Skin of body (tissue), 2 donors: ENCODE measurements around the gene NEO1. TPM values are rescaled to one million over a fixed set of nuclear protein-coding genes. Genes with fewer than 3 reads are reported as not detected.
A peak's percentile ranks its signal among the peaks of the same experiment; 100 is the strongest.

Experiments used
- DNase-seq: peaks from one replicate; lab custom pipeline; 2025; lab: John Stamatoyannopoulos, UW
- total RNA-seq: library from RNA; depleted of rRNA; stranded (reverse); fragments of >200 nt; gene quantifications from one replicate; pipeline ENCODE4 v1.2.3, GENCODE V29; 2014

NEO1 gene, protein sequence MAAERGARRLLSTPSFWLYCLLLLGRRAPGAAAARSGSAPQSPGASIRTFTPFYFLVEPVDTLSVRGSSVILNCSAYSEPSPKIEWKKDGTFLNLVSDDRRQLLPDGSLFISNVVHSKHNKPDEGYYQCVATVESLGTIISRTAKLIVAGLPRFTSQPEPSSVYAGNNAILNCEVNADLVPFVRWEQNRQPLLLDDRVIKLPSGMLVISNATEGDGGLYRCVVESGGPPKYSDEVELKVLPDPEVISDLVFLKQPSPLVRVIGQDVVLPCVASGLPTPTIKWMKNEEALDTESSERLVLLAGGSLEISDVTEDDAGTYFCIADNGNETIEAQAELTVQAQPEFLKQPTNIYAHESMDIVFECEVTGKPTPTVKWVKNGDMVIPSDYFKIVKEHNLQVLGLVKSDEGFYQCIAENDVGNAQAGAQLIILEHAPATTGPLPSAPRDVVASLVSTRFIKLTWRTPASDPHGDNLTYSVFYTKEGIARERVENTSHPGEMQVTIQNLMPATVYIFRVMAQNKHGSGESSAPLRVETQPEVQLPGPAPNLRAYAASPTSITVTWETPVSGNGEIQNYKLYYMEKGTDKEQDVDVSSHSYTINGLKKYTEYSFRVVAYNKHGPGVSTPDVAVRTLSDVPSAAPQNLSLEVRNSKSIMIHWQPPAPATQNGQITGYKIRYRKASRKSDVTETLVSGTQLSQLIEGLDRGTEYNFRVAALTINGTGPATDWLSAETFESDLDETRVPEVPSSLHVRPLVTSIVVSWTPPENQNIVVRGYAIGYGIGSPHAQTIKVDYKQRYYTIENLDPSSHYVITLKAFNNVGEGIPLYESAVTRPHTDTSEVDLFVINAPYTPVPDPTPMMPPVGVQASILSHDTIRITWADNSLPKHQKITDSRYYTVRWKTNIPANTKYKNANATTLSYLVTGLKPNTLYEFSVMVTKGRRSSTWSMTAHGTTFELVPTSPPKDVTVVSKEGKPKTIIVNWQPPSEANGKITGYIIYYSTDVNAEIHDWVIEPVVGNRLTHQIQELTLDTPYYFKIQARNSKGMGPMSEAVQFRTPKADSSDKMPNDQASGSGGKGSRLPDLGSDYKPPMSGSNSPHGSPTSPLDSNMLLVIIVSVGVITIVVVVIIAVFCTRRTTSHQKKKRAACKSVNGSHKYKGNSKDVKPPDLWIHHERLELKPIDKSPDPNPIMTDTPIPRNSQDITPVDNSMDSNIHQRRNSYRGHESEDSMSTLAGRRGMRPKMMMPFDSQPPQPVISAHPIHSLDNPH (N-terminal part only)
- 66.0 TPM for total RNA-seq

DNA sequence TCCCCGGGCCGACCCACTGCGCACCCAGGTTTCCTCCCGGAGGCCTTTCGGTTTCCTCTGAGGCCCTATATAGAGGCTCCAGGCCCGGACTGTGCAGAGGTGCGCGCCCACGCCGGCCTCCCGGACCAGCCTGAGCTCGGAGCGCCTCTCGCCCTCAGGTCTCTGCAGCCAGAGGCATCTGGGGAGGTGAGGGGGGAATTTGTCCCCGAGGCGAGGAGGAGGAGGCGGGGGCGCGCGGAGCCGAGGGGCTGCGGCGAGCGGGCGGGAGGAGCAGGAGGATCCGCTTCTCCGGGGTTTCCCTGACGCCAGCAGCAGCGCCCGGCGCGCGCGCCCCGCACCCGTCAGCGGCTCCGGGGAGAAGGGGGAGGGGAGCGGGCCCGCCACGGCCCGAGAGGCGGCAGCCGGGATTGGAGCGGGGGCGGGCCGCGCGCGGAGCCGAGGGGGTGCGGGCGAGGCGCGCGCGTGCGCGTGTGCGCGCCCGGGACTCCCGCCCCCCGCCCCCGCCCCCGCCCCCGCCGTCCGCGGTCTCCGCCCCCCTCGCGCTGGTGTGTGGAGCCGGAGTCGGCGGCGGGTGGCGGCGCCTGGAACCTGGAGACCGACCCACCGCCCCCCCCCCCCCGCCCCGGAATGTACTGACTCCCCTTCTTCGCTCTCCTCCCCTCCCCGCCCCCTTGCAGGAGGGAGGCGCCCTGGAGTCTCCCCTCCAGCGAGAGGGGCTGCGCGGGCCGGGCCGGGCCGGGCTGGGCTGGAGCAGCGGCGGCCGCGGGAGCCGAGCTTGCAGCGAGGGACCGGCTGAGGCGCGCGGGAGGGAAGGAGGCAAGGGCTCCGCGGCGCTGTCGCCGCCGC lies at the start of gene NEO1:
TSS of gene NEO1 (plus strand) at position 657 of the 846 bp plus-strand sequence. CDS start 213 bp downstream, outside the sequence.
- DNase-seq: peak; percentile 93

DNA sequence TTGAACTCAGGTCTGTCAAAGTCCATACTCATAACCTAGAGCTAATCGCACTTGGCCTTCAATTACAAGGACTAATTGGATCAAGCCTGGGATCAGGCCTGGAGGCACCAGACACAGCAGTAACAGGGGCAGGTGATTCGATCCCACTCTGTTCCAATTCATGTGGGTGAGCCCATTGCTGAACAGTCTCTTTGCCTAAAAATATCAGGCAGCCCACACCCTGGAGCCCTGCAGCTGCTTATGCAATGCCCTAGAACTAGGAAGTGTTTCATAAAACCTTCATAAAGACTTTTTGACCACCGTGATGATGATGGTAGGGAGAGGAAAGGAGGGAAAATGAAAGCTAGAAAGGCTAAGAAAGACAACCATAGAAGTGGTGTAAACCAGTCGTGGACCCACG lies 47.8 kb upstream of the NEO1 start:
- DNase-seq: no peak

DNA sequence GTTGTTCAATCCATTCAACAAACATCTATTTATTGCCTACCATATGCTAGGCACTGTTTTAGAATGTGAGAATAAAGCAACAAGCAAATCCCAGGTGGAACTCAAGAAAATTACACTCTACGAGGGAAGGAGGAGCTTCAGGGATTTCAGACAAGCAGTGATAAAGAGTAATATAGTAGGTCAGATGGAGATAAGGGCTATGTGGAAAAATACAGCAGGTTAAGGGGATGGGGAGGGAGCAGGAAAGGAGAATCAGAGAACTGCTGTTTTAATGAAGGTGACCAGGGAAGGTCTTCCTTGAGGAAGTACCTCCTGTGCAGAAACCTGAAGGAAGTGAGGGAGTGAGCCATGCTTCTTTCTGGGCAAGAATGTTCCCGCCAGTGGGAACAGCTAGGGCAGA lies 47.2 kb upstream of the NEO1 start:
- no peak for DNase-seq

DNA sequence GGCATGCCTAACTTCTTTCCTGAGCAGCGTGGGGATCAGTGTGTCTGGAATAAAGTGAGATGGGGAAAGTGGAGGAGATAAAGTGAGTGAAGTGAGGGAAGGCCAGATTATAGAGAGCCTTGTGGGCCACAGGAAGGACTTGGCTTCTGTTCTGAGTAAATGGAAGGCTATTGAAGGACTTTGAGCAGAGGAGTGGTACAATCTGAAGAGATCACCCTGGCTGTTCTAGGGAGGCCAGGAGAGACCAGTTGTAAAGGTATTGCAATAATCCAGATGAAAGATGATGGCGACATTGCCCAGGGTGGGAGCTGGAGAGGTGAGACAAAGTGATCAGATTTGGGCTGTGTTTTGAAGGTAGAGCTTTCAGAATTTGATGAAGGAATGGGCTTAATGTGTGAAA lies 46.8 kb upstream of the NEO1 start:
- no peak for DNase-seq

DNA sequence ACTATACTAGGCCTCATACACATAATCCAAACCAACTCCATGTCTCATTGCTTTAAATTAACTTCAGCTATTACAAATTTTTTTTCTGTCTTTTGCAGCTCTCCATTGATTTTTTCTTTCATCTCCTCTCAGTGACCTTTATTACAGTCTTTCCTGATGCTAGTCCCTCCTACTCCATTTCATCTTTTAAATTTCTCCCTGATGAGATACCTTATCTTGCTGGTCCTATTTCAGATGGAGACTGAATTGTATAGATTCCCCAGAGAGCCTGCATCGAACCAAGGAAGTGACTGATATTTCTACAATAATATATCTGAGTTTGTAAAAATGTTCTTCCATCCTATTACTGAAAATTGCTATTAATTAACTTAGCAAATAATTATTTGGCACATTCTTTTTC lies 45.7 kb upstream of the NEO1 start:
- DNase-seq: no peak

DNA sequence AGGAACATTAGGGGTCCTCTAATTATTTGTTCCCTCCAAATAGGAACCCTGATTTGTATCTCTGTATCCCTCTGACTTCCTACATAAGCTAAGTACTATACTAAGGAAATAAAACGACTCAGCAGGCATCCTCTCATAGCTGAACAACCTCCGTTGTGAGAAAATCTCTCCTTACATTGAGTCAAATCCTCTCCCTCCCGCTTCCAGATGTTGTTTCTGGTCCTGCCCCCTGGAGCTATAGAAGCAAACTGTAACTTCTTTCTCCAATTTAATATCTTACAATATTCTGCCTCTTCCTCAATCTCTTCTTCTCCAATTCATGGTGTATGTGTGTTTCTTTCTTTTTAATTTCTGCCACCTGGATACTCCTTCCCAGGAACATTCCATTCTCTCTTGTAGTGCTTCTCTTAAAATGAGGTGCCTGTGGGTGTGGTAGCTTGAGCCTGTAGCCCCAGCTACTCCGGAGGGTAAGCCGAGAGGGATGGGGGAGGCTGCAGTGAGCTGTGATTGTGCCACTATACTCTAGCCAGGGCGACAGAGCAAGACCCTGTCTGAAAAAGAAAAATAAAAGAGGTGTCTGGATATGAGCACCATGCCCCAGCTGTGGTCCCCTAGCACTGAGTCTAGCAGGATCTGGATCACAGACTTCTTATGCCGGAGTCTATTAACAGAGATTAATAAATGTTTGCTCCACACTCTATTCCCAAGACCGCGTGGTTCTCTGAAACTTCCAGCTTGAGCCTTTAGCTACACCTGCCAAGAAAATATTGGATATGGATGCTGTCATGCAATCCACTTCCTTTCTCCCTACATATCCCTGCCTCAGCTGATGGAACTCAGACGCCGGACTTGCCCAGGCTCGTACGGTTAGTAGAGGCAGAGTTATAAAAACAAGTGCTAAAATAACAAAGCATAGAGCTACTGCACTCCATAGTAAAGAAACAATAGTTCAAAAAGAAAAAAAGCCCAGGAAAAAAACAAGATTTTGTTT lies 42.9 kb upstream of the NEO1 start:
- no peak for DNase-seq

DNA sequence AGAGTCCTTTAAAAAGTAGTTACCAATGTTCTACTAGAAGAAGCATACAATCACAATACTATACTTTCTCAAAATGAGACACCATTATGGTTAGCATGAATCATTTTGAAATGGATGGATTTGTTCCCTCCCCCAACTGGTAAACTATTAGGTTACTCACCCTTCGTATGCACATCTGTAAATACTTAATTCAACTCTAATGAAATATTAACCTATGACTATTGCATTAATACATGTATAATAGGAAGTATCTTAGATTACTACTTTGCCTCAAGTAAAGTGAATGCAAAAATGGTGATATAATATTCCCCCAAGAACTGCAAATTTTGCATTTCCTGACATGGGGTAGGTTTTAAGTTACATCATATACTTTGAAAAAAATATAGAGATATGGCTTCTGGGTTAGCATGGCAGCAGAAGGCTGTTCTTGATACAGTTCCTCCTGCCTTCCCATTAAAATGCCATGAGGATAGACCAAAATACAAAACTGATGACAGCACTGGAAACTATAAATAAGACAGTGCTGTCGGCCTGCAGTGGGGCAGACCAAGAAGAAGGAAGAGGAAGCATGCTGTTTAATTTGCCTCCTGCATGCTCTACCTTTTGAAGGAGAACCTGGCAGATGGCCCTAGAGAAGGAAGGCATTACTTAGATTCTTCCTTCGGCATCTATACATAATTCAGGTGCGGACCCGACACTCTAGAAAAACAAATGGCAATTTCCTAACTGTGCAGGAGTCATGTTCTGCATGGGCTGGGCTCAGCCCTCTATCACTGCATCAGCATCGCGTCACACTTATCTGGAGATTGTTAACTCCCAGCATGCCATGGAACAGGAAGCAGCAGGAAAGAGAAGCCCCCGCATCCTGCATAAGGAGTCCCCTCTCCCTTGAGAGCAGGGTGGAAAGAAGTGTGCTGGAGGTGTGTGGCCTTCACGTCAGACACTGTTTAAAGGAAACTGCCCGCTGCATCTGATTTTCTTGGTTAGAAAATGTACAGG lies 41.8 kb upstream of the NEO1 start:
- DNase-seq: peak; percentile 2

DNA sequence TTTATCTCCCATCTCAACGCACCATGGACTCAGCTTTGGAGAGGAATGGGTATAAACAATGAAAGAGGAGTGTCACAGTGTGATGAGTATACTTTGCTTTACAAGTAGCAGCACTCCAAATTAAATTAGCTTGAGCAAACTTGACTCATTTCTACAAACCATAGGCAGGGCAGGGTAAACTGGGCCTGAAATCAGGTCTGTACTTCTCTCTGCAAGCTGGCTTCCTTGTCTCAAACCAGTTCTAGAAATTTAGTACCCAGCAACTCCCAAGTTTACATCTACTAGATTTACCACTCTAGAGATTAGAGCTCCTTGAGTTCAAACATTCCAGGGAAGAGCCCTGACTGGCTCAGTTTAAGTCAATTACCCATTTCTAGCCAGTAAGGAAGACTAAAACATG lies 37.4 kb upstream of the NEO1 start:
- DNase-seq: no peak

DNA sequence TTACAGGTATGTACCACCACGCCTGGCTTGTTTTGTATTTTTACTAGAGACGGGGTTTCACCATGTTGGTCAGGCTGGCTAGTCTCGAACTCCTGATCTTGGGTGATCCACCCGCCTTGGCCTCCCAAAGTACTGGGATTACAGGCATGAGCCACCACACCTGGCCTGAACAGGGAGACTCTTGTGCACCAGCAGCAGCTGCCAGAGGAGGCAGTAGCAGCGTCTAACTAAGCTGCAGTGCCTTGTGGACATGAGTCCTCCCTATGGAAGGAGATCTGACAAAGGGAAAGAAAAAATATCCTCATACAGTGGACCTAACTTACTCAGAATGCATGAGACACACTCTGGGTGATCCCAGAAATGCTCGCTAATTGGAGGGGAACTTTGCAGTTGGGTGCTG lies 36.8 kb upstream of the NEO1 start:
- no peak for DNase-seq

DNA sequence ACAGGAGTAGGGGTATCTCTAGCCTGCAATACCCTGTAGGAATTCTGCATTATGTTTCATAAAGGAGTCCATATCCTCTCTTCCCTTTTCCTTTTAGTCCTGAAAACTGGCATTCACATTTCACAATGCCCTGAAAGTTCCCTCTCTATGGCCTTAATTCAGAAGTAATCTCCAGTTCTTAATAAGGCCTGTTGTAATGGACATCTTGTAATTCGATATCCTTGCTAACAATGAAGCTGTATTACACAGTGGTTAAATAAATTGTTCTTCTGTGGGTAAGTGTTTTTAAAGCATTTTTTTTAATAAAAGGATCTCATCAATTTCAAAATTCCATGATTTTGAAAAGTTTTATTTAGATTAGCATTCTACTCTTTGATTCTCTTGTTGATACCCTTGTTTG lies 34.3 kb upstream of the NEO1 start:
- no peak for DNase-seq

DNA sequence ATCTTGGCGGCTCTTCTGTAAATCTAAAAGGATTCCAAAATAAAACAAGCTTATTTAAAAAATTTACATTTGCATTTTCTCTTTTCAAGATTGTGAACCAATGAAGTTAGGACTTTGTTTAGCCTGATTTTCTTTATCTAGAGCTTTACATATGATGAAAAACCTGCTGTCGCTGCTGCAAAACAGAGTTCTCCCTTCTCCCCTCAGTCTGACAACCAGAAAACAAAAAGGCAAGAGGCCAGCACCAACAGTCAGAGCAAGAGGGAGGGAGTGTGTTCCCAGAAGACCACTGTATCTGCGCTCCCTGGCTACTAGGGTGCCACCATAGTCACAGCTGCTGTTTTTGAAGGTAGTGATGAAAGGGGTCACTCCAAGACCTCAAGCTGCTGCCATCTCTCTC lies 33.1 kb upstream of the NEO1 start:
- DNase-seq: no peak

DNA sequence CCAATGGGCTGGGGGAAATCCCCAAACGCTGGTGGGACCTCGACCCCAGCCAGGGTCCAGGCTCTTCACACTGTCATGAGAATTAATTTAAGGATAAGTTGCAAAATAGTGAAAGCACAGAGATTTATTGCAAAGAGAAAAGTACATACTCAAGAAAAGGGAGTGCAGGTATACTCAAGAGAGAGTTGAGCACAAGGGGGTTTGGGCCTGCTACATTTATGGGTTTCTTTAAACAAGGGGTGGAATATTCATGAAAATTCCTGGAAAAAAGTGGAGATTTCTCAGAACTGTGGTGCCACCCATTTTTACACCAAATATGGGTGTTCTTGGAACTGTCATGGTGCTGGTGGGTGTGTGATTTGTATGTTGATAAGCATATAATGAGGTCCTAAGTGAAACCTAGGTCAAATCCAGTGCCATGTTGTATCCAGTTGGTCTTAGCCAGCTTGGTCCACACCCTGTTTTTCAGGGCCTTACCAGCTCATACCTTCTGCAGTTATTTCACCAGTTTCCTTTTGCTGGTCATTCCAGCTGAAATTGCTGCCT lies 32.6 kb upstream of the NEO1 start:
- no peak for DNase-seq

DNA sequence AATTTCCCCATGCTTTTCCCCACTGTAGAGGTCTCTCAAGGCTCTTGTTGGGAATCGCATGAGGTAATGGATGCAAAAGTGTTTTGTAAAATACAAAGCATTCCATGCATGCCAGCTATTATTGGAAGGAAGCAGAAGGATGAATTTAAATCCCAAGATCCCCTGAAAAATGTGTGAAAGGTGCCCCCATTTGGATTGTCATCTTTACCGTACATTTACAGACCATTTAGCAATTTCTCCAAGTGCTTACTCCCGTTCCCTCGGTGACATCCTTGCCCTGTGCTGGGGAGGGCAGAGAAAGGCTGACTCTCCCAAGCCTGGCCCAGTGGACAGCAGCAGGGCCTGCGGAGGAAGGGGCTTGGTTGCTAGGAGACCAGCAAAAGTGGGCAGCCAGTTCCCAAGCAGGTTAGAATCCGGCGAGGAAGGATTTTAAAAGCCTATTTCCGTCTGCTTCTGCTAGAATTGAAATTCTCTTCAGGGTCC lies 31.1 kb upstream of the NEO1 start:
- DNase-seq: no peak

DNA sequence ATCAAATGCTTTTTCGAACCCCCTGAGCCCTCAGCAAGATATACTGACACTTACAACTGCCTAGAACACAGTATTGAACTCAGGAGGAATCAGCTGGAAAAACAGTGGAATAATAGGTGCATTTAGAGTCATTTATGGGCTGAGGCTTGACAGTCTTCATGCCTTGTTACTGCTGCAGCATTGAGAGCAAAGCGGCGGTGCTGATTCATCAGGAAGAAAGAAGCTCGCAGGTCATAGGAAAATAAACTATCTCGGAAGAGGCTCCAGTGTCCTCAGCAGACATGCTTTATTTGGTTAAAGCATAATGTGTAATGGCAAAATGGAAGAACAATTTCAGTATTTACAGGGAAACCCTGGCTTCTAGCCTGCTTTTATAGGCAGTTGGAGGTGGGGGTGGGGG lies 30.1 kb upstream of the NEO1 start:
- no peak for DNase-seq

DNA sequence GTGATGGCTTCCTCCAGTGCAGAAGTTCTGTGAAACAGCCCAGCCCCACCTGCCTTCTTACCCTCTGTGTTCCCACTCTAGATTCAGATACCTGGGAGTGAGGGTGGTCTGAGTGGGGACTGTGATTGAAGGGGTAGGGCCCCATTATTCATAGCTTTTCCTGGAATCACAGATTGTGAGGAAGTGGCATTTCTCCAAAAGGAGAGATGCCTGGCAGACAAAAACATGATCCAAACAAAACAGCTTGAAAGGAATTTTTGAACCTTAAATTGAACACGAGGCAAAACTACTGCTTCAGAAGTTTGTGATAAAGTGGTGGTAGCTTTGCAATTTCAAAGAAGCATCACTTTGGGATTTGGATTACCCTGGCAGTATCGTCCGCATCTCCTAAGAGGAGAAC lies 29.2 kb upstream of the NEO1 start:
- DNase-seq: no peak

DNA sequence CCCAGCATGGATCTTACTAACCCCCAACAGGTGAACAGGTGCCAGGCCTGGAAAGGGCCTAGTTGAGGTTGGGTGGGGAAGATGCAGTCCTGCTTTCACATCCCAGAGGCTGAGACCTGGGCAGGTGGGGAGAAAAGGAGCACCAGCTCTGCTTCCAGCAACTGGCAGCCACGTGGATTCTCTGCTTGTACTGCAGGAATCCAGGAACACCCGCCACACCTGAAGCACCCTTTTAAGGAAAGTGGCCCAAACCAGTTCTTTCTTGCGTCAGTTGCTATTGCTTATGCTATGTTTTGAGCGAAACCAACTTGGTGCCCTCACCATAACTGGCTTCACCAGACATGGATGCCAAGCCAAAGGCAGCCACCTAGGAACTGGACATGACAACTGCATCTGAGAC lies 28.1 kb upstream of the NEO1 start:
- no peak for DNase-seq

DNA sequence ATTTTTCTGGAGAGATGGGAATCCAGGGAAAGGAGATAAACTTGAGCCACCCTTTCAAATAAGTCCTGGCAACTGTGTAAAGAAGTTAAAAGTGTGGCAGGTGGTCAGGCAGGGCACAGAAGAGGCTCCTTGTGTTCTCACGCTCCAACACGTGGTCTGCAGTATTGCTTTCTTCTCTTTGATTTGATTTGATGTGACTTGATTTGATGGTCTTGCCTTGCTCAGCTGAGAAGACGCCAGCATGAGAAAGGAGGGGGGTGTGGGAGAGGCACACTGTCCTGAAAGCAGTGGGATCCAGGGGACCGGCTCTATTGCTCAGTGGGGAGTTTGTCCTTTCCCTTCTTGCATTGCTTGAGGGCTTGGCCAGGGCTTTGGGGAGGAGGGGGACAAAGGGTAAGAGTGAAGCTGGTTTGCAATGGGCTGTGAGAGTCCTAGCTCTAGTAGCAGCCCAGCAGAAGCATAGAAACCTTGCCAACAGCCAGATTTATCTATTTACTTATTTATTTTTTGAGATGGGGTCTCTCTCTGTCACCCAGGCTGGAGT lies 25.7 kb upstream of the NEO1 start:
- no peak for DNase-seq

DNA sequence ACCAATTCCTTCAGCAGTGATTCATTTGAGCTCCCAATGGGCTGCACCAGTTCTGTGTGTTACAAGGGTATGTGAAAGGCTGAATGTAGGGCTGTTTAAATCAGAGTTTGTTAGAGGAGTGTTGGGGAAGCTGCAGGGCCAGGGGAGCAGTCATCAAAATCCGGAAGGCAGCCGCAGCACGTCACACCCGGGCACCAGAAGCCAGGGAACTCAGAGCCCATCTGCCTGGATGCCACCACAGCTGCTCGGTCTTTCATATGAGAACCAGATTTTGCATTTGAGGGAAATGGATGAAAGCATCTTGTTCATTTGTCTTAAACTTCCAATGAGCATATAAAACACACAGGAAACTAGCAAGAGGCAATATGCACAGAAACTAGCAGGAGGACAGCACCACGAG lies 24.2 kb upstream of the NEO1 start:
- DNase-seq: peak; percentile 23
